Activated naive CD4-positive, alpha-beta T cell (primary cell): Measurements from ENCODE around the gene HLA-F.

Experiments
- DNase-seq, 4 experiments: peaks; one replicate each; lab custom pipeline; 2025; lab: John Stamatoyannopoulos, UW

Gene HLA-F

GRCh38 chr6:29763491-29764289 is 40.5 kb downstream of the HLA-F start:
- no peak for DNase-seq

GRCh38 chr6:29764422-29765196 is 41.4 kb downstream of the HLA-F start:
- no peak for DNase-seq

GRCh38 chr6:29769336-29769735 is 46.1 kb downstream of the HLA-F start:
- no peak for DNase-seq

GRCh38 chr6:29770306-29770705 is 47.1 kb downstream of the HLA-F start:
- DNase-seq = no peak

GRCh38 chr6:29776684-29777083 is 53.5 kb downstream of the HLA-F start:
- no peak for DNase-seq
